Measurements from ENCODE around the gene UBE2L5. TPM values are rescaled to one million over a fixed set of nuclear protein-coding genes. Genes with fewer than 3 reads are reported as not detected.

The UBE2L5 gene
- total RNA-seq, 1 experiment from 2014 or later, result not detected

GRCh38 chr13:30392681-30393045 is 29.6 kb upstream of the UBE2L5 start:
- Mint-ChIP-seq H3K4me3 (ENCODE audit: unreplicated experiment) (no peak overlapping the region), H3K27ac (ENCODE audit: low read depth, unreplicated experiment) (no peak overlapping the region), H3K27me3 (ENCODE audit: insufficient read depth, unreplicated experiment) (no peaks in the 10 kb centered on the region), H3K4me1 (ENCODE audit: insufficient read depth, unreplicated experiment) (peaks cover 10% of the 10 kb centered on the region), H3K9me3 (ENCODE audit: unreplicated experiment) (no peaks in the 10 kb centered on the region), H3K36me3 (ENCODE audit: insufficient read depth, unreplicated experiment) (peaks cover 7% of the 10 kb centered on the region)
- no TSS peak for BruUV-seq (replicated peaks)
- DNase-seq (ENCODE audit: unreplicated experiment), result no peak
- ChIA-PET POLR2A (interaction anchor here (0.6 to 1.4 kb wide), 2 partner anchors 52 to 71 kb away, joined by 3 read pairs; no protein-coding TSS in a partner anchor), CTCF (interaction anchor here (0.6 kb wide), 1 partner anchor 18 kb away, joined by 4 read pairs; no protein-coding TSS in a partner anchor)
- TF ChIP-seq CTCF (IDR thresholded peaks at IDR 0.05; ENCODE audit: unreplicated experiment), result no peak
- intact Hi-C loops (cut with micrococcal nuclease), result no loop called here

GRCh38 chr13:30394751-30395191 is 27.5 kb upstream of the UBE2L5 start:
- Mint-ChIP-seq H3K27me3 (ENCODE audit: insufficient read depth, unreplicated experiment) (no peaks in the 10 kb centered on the region), H3K9me3 (ENCODE audit: unreplicated experiment) (no peaks in the 10 kb centered on the region), H3K4me1 (ENCODE audit: insufficient read depth, unreplicated experiment) (peaks cover 10% of the 10 kb centered on the region), H3K4me3 (ENCODE audit: unreplicated experiment) (peak overlapping the region; percentile 80), H3K27ac (ENCODE audit: low read depth, unreplicated experiment) (peak overlapping the region; percentile 93), H3K36me3 (ENCODE audit: insufficient read depth, unreplicated experiment) (peaks cover 7% of the 10 kb centered on the region)
- ChIA-PET CTCF (interaction anchor here (0.6 to 1.1 kb wide), 5 partner anchors 9 to 301 kb away, joined by 3 to 4 read pairs (median 3); no protein-coding TSS in a partner anchor), POLR2A (interaction anchor here (0.7 to 4.2 kb wide), 34 partner anchors 10 to 699 kb away, joined by 3 to 54 read pairs (median 5); partner anchors contain the start of genes HMGB1, KATNAL1, UBE2L5 and UBL3)
- no peak for TF ChIP-seq CTCF (IDR thresholded peaks at IDR 0.05; ENCODE audit: unreplicated experiment)
- DNase-seq (ENCODE audit: unreplicated experiment), result no peak
- no TSS peak for BruUV-seq (replicated peaks)
- intact Hi-C loops (cut with micrococcal nuclease), result loop anchor here (5.0 kb wide), 1 partner anchor 52 kb away; no protein-coding TSS in a partner anchor

- no peaks in the 10 kb centered on the region for H3K9me3 Mint-ChIP-seq (ENCODE audit: unreplicated experiment)
- no TSS peak for BruUV-seq (replicated peaks)
- DNase-seq (ENCODE audit: unreplicated experiment), result peak; percentile 94
- peak overlapping the region; percentile 80 for H3K4me3 Mint-ChIP-seq (ENCODE audit: unreplicated experiment)
- intact Hi-C loops (cut with micrococcal nuclease), result loop anchor here (5.0 kb wide), 1 partner anchor 53 kb away; no protein-coding TSS in a partner anchor
- H3K36me3 Mint-ChIP-seq (ENCODE audit: insufficient read depth, unreplicated experiment), result peaks cover 7% of the 10 kb centered on the region
- H3K27me3 Mint-ChIP-seq (ENCODE audit: insufficient read depth, unreplicated experiment), result no peaks in the 10 kb centered on the region
- no peak for TF ChIP-seq CTCF (IDR thresholded peaks at IDR 0.05; ENCODE audit: unreplicated experiment)
- peaks cover 10% of the 10 kb centered on the region for H3K4me1 Mint-ChIP-seq (ENCODE audit: insufficient read depth, unreplicated experiment)
- peak overlapping the region; percentile 93 for H3K27ac Mint-ChIP-seq (ENCODE audit: low read depth, unreplicated experiment)
- CTCF ChIA-PET, result interaction anchor here (1.1 kb wide), 1 partner anchor 55 kb away, joined by 4 read pairs; no protein-coding TSS in a partner anchor
- POLR2A ChIA-PET, result interaction anchor here (0.7 to 4.2 kb wide), 36 partner anchors 9 to 698 kb away, joined by 3 to 54 read pairs (median 4); partner anchors contain the start of genes HMGB1, KATNAL1, UBE2L5 and UBL3
Observed at GRCh38 chr13:30395192-30396158, 26.8 kb upstream of the UBE2L5 start.
